Astrocyte (in vitro differentiated cells and primary cell): ENCODE measurements around the gene PPARG. TPM values are rescaled to one million over a fixed set of nuclear protein-coding genes. Genes with fewer than 3 reads are reported as not detected.
"Not testable (repeated sequence)": the region's sequence is repeated elsewhere in the genome, so short reads cannot be mapped to it uniquely, and the experiment has no call there.

ENCODE experiments used
- DNase-seq: peaks from one replicate; pipeline ENCODE4 v3.0.0-alpha.2; 2010; ENCODE audit warnings: low read depth
- FAIRE-seq: peaks from 2 replicates; lab custom pipeline; 2011; peaks lifted over from hg19 to GRCh38; lab: Jason Lieb, UNC
- H2AFZ ChIP-seq: 2 replicates; pipeline ENCODE4 v1.6.0; 2012; ENCODE audit warnings: low read depth, low read length, inconsistent platforms
- H3K27ac ChIP-seq: 2 replicates; pipeline ENCODE4 v1.5.1; 2011; ENCODE audit warnings: low read depth, low read length, inconsistent platforms
- H3K27me3 ChIP-seq: 2 replicates; pipeline ENCODE4 v1.6.0; 2011; ENCODE audit warnings: low read length, inconsistent platforms; ENCODE audit not compliant: insufficient read depth
- H3K36me3 ChIP-seq: 2 replicates; pipeline ENCODE4 v1.5.1; 2011; ENCODE audit warnings: low read length, inconsistent platforms; ENCODE audit not compliant: insufficient read depth
- H3K4me1 ChIP-seq: 2 replicates; pipeline ENCODE4 v1.5.1; 2011; ENCODE audit warnings: low read length, inconsistent platforms; ENCODE audit not compliant: insufficient read depth
- H3K4me2 ChIP-seq: 2 replicates; pipeline ENCODE4 v1.6.0; 2012; ENCODE audit warnings: low read length, inconsistent platforms
- H3K4me3 ChIP-seq: 2 replicates; pipeline ENCODE4 v1.5.1; 2011; ENCODE audit warnings: low read depth, mild to moderate bottlenecking, low read length, inconsistent platforms; ENCODE audit not compliant: insufficient read depth
- H3K79me2 ChIP-seq: 2 replicates; pipeline ENCODE4 v1.6.0; 2012; ENCODE audit warnings: mild to moderate bottlenecking, low read length, inconsistent platforms; ENCODE audit not compliant: insufficient read depth
- H3K9ac ChIP-seq: 2 replicates; pipeline ENCODE4 v1.6.0; 2012; ENCODE audit warnings: mild to moderate bottlenecking, low read length, inconsistent platforms
- H3K9me3 ChIP-seq: 2 replicates; pipeline ENCODE4 v1.5.1; 2012; ENCODE audit warnings: low read depth, mild to moderate bottlenecking, low read length, inconsistent platforms; ENCODE audit not compliant: insufficient read depth
- H4K20me1 ChIP-seq: 2 replicates; pipeline ENCODE4 v1.6.0; 2012; ENCODE audit warnings: low read length, inconsistent platforms; ENCODE audit not compliant: insufficient read depth
- H3K27ac Mint-ChIP-seq: one replicate; pipeline ENCODE4 v1.8.0; 2021; ENCODE audit warnings: mild to moderate bottlenecking, mixed read lengths; ENCODE audit not compliant: unreplicated experiment
- H3K27me3 Mint-ChIP-seq: one replicate; pipeline ENCODE4 v1.8.0; 2021; ENCODE audit warnings: low read depth, mixed read lengths; ENCODE audit not compliant: unreplicated experiment
- H3K36me3 Mint-ChIP-seq: one replicate; pipeline ENCODE4 v1.8.0; 2021; ENCODE audit warnings: low read depth, mixed read lengths; ENCODE audit not compliant: unreplicated experiment
- H3K4me1 Mint-ChIP-seq: one replicate; pipeline ENCODE4 v1.8.0; 2021; ENCODE audit warnings: low read depth, mixed read lengths; ENCODE audit not compliant: unreplicated experiment
- H3K4me3 Mint-ChIP-seq: one replicate; pipeline ENCODE4 v1.8.0; 2021; ENCODE audit warnings: mild to moderate bottlenecking, moderate library complexity, mixed read lengths; ENCODE audit not compliant: unreplicated experiment
- H3K9me3 Mint-ChIP-seq: one replicate; pipeline ENCODE4 v1.8.0; 2021; ENCODE audit warnings: mild to moderate bottlenecking, mixed read lengths; ENCODE audit not compliant: unreplicated experiment
- CTCF ChIP-seq: IDR thresholded peaks from 2 replicates; pipeline ENCODE4 v1.5.1; 2011; ENCODE audit warnings: low read depth, mild to moderate bottlenecking, inconsistent platforms, low read length, moderate library complexity; ENCODE audit not compliant: insufficient read depth
- EZH2 ChIP-seq: IDR thresholded peaks from 2 replicates; pipeline ENCODE4 v1.6.1; 2012; ENCODE audit warnings: mild to moderate bottlenecking, low read length, inconsistent platforms; ENCODE audit not compliant: insufficient read depth
- total RNA-seq: library from RNA; stranded (reverse); gene quantifications from 2 replicates; pipeline ENCODE4 v1.2.1, GENCODE V29; 2021

Gene PPARG
- total RNA-seq, 1 donor from 2014 or later = 4.4 TPM

DNA sequence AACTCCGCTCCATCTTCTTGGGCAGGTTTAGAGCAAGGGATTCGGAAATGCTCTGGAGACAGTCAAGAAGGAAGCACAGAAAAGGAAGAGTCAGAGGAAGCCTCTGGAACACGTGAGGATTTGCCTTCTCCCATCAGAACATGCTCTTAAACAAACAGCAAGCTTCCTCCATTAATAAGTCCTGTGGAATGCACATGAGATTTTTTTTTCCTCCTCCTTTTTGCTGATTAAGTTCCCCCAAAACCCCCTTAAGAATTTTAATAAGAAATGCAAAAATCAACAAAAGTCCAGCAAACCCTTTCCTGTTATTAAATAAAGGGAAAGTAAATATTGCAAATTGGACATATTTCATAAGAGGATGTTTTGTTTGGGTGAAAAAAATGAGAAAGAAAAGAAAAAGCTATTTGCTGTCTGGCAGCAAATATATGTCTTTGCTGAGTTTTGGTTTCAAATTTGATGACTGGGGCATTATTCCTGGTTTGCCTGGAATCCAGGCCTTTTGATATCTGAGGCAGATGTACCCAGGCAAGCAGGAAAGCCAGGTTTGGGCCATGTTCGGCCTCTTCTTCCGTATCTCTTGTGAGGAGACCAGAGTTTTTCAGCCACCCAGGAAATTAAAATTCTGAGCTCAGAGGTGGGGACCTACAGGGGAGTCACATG lies 187.5 kb downstream of the PPARG start:
- Histone ChIP-seq H3K36me3 (no peaks in the 10 kb centered on the region), H2AFZ (peak overlapping the region; percentile 15), H3K9ac (no peak overlapping the region), H3K79me2 (no peaks in the 10 kb centered on the region), H3K4me2 (peak overlapping the region; percentile 25), H3K27ac (no peak overlapping the region), H3K4me3 (no peak overlapping the region), H3K9me3 (no peaks in the 10 kb centered on the region), H3K4me1 (peaks cover 9% of the 10 kb centered on the region), H3K27me3 (no peaks in the 10 kb centered on the region), H4K20me1 (no peaks in the 10 kb centered on the region)
- TF ChIP-seq CTCF (no peak), EZH2 (no peak)
- Mint-ChIP-seq H3K27ac (peak overlapping the region; percentile 5), H3K4me3 (no peak overlapping the region), H3K9me3 (no peaks in the 10 kb centered on the region), H3K4me1 (peaks cover 7% of the 10 kb centered on the region), H3K36me3 (no peaks in the 10 kb centered on the region), H3K27me3 (peaks cover 6% of the 10 kb centered on the region)
- FAIRE-seq (peak; percentile 80), DNase-seq (peak; percentile 53)

GRCh38 chr3:12477256-12477655 lies 188.4 kb downstream of the PPARG start:
- FAIRE-seq (no peak), DNase-seq (no peak)
- Histone ChIP-seq H2AFZ (no peak overlapping the region), H3K79me2 (no peaks in the 10 kb centered on the region), H3K4me2 (no peak overlapping the region), H3K27ac (no peak overlapping the region), H3K27me3 (no peaks in the 10 kb centered on the region), H3K9ac (no peak overlapping the region), H3K4me3 (no peak overlapping the region), H3K36me3 (no peaks in the 10 kb centered on the region), H3K4me1 (peaks cover 7% of the 10 kb centered on the region), H4K20me1 (no peaks in the 10 kb centered on the region), H3K9me3 (no peaks in the 10 kb centered on the region)
- TF ChIP-seq EZH2 (no peak), CTCF (no peak)
- H3K36me3 Mint-ChIP-seq = no peaks in the 10 kb centered on the region
- no peak overlapping the region for H3K27ac Mint-ChIP-seq
- H3K4me3 Mint-ChIP-seq = no peak overlapping the region
- no peaks in the 10 kb centered on the region for H3K9me3 Mint-ChIP-seq
- H3K4me1 Mint-ChIP-seq = peaks cover 7% of the 10 kb centered on the region
- H3K27me3 Mint-ChIP-seq = peaks cover 6% of the 10 kb centered on the region

GRCh38 chr3:12478326-12478725 lies 189.5 kb downstream of the PPARG start:
- TF ChIP-seq EZH2 (no peak), CTCF (no peak)
- Histone ChIP-seq H3K79me2 (no peaks in the 10 kb centered on the region), H3K4me2 (no peak overlapping the region), H4K20me1 (no peaks in the 10 kb centered on the region), H3K4me1 (peaks cover 7% of the 10 kb centered on the region), H3K27me3 (no peaks in the 10 kb centered on the region), H3K27ac (no peak overlapping the region), H3K9me3 (no peaks in the 10 kb centered on the region), H3K36me3 (no peaks in the 10 kb centered on the region), H2AFZ (no peak overlapping the region), H3K9ac (no peak overlapping the region), H3K4me3 (no peak overlapping the region)
- Mint-ChIP-seq H3K27ac (no peak overlapping the region), H3K36me3 (no peaks in the 10 kb centered on the region), H3K4me3 (no peak overlapping the region), H3K4me1 (peaks cover 7% of the 10 kb centered on the region), H3K9me3 (no peaks in the 10 kb centered on the region), H3K27me3 (peaks cover 3% of the 10 kb centered on the region)
- DNase-seq = no peak
- no peak for FAIRE-seq

- not testable (repeated sequence) for H3K4me3 ChIP-seq, H3K36me3 Mint-ChIP-seq, H3K9ac ChIP-seq, H3K79me2 ChIP-seq, H3K27ac ChIP-seq, H3K4me2 ChIP-seq, H3K9me3 ChIP-seq, H3K27ac Mint-ChIP-seq, H3K27me3 ChIP-seq, H2AFZ ChIP-seq, H3K36me3 ChIP-seq, DNase-seq, H3K27me3 Mint-ChIP-seq, H3K9me3 Mint-ChIP-seq, FAIRE-seq, H4K20me1 ChIP-seq, H3K4me3 Mint-ChIP-seq
- peaks cover 13% of the 10 kb centered on the region for H3K4me1 Mint-ChIP-seq
- peaks cover 14% of the 10 kb centered on the region for H3K4me1 ChIP-seq
Measured at GRCh38 chr3:12479198-12479597, 190.3 kb downstream of the PPARG start.
